Endometrium (tissue), 2 donors: ENCODE results near the gene PRDM16.
"Not testable (repeated sequence)": the region's sequence is repeated elsewhere in the genome, so short reads cannot be mapped to it uniquely, and the experiment has no call there.

Experiments
- FAIRE-seq: peaks from 2 replicates; lab custom pipeline; 2012; peaks lifted over from hg19 to GRCh38; lab: Jason Lieb, UNC
- donor health status: control.
- donor health status: control.

The PRDM16 gene

GRCh38 chr1:3163356-3163755, 94.4 kb downstream of the PRDM16 start:
- FAIRE-seq: no peak

- FAIRE-seq: no peak
These were observed 95.7 kb downstream of the PRDM16 start for GRCh38 chr1:3164671-3165070.

GRCh38 chr1:3165189-3165588, 96.2 kb downstream of the PRDM16 start:
- FAIRE-seq: not testable (repeated sequence)

GRCh38 chr1:3166206-3166918, 97.4 kb downstream of the PRDM16 start:
- no peak for FAIRE-seq

- FAIRE-seq: no peak
These were observed 98.3 kb downstream of the PRDM16 start for GRCh38 chr1:3167255-3167654.

- FAIRE-seq: no peak
These were observed 99.7 kb downstream of the PRDM16 start for GRCh38 chr1:3168678-3169077.

- FAIRE-seq: no peak
These were observed 100.8 kb downstream of the PRDM16 start for GRCh38 chr1:3169665-3170356.

- no peak for FAIRE-seq
These were observed 101.8 kb downstream of the PRDM16 start for GRCh38 chr1:3170561-3171453.

GRCh38 chr1:3171761-3172160, 102.8 kb downstream of the PRDM16 start:
- no peak for FAIRE-seq

GRCh38 chr1:3172431-3173380, 103.7 kb downstream of the PRDM16 start:
- FAIRE-seq: no peak

GRCh38 chr1:3173381-3173980, 104.5 kb downstream of the PRDM16 start:
- FAIRE-seq: no peak

- no peak for FAIRE-seq
These were observed 105.7 kb downstream of the PRDM16 start for GRCh38 chr1:3174487-3175247.

GRCh38 chr1:3175486-3175885, 106.5 kb downstream of the PRDM16 start:
- FAIRE-seq: no peak

- no peak for FAIRE-seq
These were observed 107.0 kb downstream of the PRDM16 start for GRCh38 chr1:3176028-3176427.

GRCh38 chr1:3176820-3177219, 107.8 kb downstream of the PRDM16 start:
- FAIRE-seq: no peak

GRCh38 chr1:3178279-3178678, 109.3 kb downstream of the PRDM16 start:
- FAIRE-seq: no peak

GRCh38 chr1:3179471-3179870, 110.5 kb downstream of the PRDM16 start:
- FAIRE-seq: no peak

- no peak for FAIRE-seq
These were observed 111.9 kb downstream of the PRDM16 start for GRCh38 chr1:3180915-3181314.

GRCh38 chr1:3181956-3182355, 113.0 kb downstream of the PRDM16 start:
- FAIRE-seq: no peak

GRCh38 chr1:3183411-3183810, 114.4 kb downstream of the PRDM16 start:
- no peak for FAIRE-seq
